OCI-LY1 (cell line): ENCODE results near the gene LDLRAD2.

Source experiments
- H2AFZ ChIP-seq: fragments of 200-600 bp; sonication (generic), shearing (Covaris generic); 2 replicates; pipeline ENCODE4 v1.6.0; 2014; ENCODE audit warnings: antibody characterized with exemption, mild to moderate bottlenecking, low read length
- H3F3A ChIP-seq: fragments of 200-600 bp; sonication (generic), shearing (Covaris generic); 2 replicates; pipeline ENCODE4 v1.6.0; 2014; ENCODE audit warnings: mild to moderate bottlenecking, antibody characterized with exemption, low read length, moderate library complexity; ENCODE audit not compliant: insufficient read depth
- H3K27ac ChIP-seq: fragments of 200-600 bp; sonication (generic); 2 replicates; pipeline ENCODE4 v1.5.1; 2014; ENCODE audit warnings: low read length, mixed run types, mild to moderate bottlenecking, low read depth; ENCODE audit not compliant: poor library complexity, severe bottlenecking
- H3K27me3 ChIP-seq: fragments of 200-600 bp; sonication (generic); 2 replicates; pipeline ENCODE4 v1.6.0; 2014; ENCODE audit warnings: antibody characterized with exemption, mild to moderate bottlenecking, low read length, moderate library complexity; ENCODE audit not compliant: insufficient read depth
- H3K36me3 ChIP-seq: fragments of 200-600 bp; sonication (generic); 2 replicates; pipeline ENCODE4 v1.6.1; 2014; ENCODE audit warnings: mild to moderate bottlenecking, antibody characterized with exemption, low read length, moderate library complexity, mixed read lengths; ENCODE audit not compliant: insufficient read depth
- H3K4me1 ChIP-seq: fragments of 200-600 bp; sonication (generic); 2 replicates; pipeline ENCODE4 v1.5.1; 2014; ENCODE audit warnings: mild to moderate bottlenecking, low read length, moderate library complexity; ENCODE audit not compliant: insufficient read depth, severe bottlenecking
- H3K4me2 ChIP-seq: fragments of 200-600 bp; sonication (generic), shearing (Covaris generic); 2 replicates; pipeline ENCODE4 v1.6.1; 2014; ENCODE audit warnings: low read length
- H3K4me3 ChIP-seq: fragments of 200-600 bp; sonication (generic); 2 replicates; pipeline ENCODE4 v1.5.1; 2014; ENCODE audit warnings: low read length, low read depth, mild to moderate bottlenecking, mixed read lengths; ENCODE audit not compliant: poor library complexity, severe bottlenecking
- H3K79me2 ChIP-seq: fragments of 200-600 bp; shearing (Covaris generic); 2 replicates; pipeline ENCODE4 v1.6.1; 2016; ENCODE audit warnings: mixed run types, low read length, mixed read lengths; ENCODE audit not compliant: insufficient read depth
- H3K9ac ChIP-seq: fragments of 200-600 bp; sonication (generic), shearing (Covaris generic); 2 replicates; pipeline ENCODE4 v1.6.1; 2014; ENCODE audit warnings: mild to moderate bottlenecking, low read length, mixed read lengths
- H3K9me2 ChIP-seq: fragments of 200-600 bp; sonication (generic), shearing (Covaris generic); 2 replicates; pipeline ENCODE4 v1.6.1; 2014; ENCODE audit warnings: low read depth, mild to moderate bottlenecking, low read length, mixed read lengths
- H3K9me3 ChIP-seq: fragments of 200-600 bp; shearing (Covaris generic); 2 replicates; pipeline ENCODE4 v1.6.1; 2014; ENCODE audit warnings: low read length, mixed read lengths
- H4K20me1 ChIP-seq: fragments of 200-600 bp; sonication (generic), shearing (Covaris generic); 2 replicates; pipeline ENCODE4 v1.6.0; 2016; ENCODE audit warnings: mild to moderate bottlenecking, low read length; ENCODE audit not compliant: insufficient read depth
- CTCF ChIP-seq: fragments of 200-600 bp; sonication (generic), shearing (Covaris generic); IDR thresholded peaks from 2 replicates; pipeline ENCODE4 v1.5.1; 2017; ENCODE audit warnings: mild to moderate bottlenecking, antibody characterized with exemption, low read length, moderate library complexity, mixed read lengths
- EZH2 ChIP-seq: fragments of 200-600 bp; sonication (generic), shearing (Covaris generic); IDR thresholded peaks from 2 replicates; pipeline ENCODE4 v1.8.0; 2017; ENCODE audit warnings: borderline replicate concordance, mixed run types, mild to moderate bottlenecking, antibody characterized with exemption, low read length, moderate library complexity, mixed read lengths

The LDLRAD2 gene

GRCh38 chr1:21839337-21840037, 27.4 kb downstream of the LDLRAD2 start:
- no peaks in the 10 kb centered on the region; the same call in none of the 2 replicates for H3K27me3 ChIP-seq
- no peaks in the 10 kb centered on the region for H4K20me1 ChIP-seq
- H3K4me3 ChIP-seq: no peak overlapping the region
- no peak overlapping the region for H3K9ac ChIP-seq
- H3F3A ChIP-seq: no peaks in the 10 kb centered on the region
- H3K36me3 ChIP-seq: no peaks in the 10 kb centered on the region; the same call in 1 of the 2 replicates
- no peak overlapping the region for H3K27ac ChIP-seq
- 0 out of 2 replicates have a peak, but pooled peaks cover 7% of the 10 kb centered on the region for H3K9me3 ChIP-seq
- H3K4me2 ChIP-seq: no peak overlapping the region
- H3K79me2 ChIP-seq: no peaks in the 10 kb centered on the region
- no peaks in the 10 kb centered on the region for H3K9me2 ChIP-seq
- TF ChIP-seq EZH2: no peak
- no peak for TF ChIP-seq CTCF
- H3K4me1 ChIP-seq: no peaks in the 10 kb centered on the region
- no peak overlapping the region for H2AFZ ChIP-seq

- Histone ChIP-seq H3F3A (no peaks in the 10 kb centered on the region), H3K4me2 (no peak overlapping the region), H3K4me1 (no peaks in the 10 kb centered on the region), H4K20me1 (no peaks in the 10 kb centered on the region), H3K36me3 (no peaks in the 10 kb centered on the region), H3K9me2 (no peaks in the 10 kb centered on the region), H3K9me3 (no peaks in the 10 kb centered on the region), H2AFZ (no peak overlapping the region), H3K27me3 (no peaks in the 10 kb centered on the region; the same call in 1 of the 2 replicates), H3K9ac (no peak overlapping the region), H3K27ac (no peak overlapping the region), H3K79me2 (no peaks in the 10 kb centered on the region), H3K4me3 (no peak overlapping the region)
- TF ChIP-seq CTCF (no peak), EZH2 (no peak)
These were observed 28.9 kb downstream of the LDLRAD2 start for GRCh38 chr1:21840981-21841380.

- no peaks in the 10 kb centered on the region; the same call in 1 of the 2 replicates for H3K27me3 ChIP-seq
- no peaks in the 10 kb centered on the region for H3K36me3 ChIP-seq
- no peaks in the 10 kb centered on the region for H3K79me2 ChIP-seq
- H3K9ac ChIP-seq: no peak overlapping the region
- no peak overlapping the region for H2AFZ ChIP-seq
- no peak overlapping the region for H3K27ac ChIP-seq
- no peak overlapping the region for H3K4me3 ChIP-seq
- H3K4me1 ChIP-seq: no peaks in the 10 kb centered on the region
- no peak for TF ChIP-seq CTCF
- no peak for TF ChIP-seq EZH2
- no peaks in the 10 kb centered on the region for H3F3A ChIP-seq
- H3K4me2 ChIP-seq: no peak overlapping the region
- H3K9me3 ChIP-seq: no peaks in the 10 kb centered on the region
- no peaks in the 10 kb centered on the region for H4K20me1 ChIP-seq
- H3K9me2 ChIP-seq: no peaks in the 10 kb centered on the region
These were observed 29.9 kb downstream of the LDLRAD2 start for GRCh38 chr1:21841852-21842466.
